Activated CD8-positive, alpha-beta memory T cell treated with anti-CD3 and anti-CD28 coated beads, Interleukin-2, amount 50 U/mL, for 48 hours (primary cell): ENCODE results near the gene IKZF5.

Source experiments
- DNase-seq: peaks from one replicate; pipeline ENCODE4 v3.0.0-alpha.2; 2020

The IKZF5 gene

GRCh38 chr10:122980209-122981065 lies 28.2 kb downstream of the IKZF5 start, which contains the start of gene PSTK:
Gene PSTK (plus strand): TSS chr10:122980401. CDS start chr10:122980480, 79 bp downstream.
- DNase-seq: peak; percentile 95

- no peak for DNase-seq
These were observed 34.0 kb downstream of the IKZF5 start for GRCh38 chr10:122974543-122975064.

GRCh38 chr10:122974023-122974422 lies 34.6 kb downstream of the IKZF5 start:
- DNase-seq: no peak

- DNase-seq: no peak
These were observed 39.9 kb downstream of the IKZF5 start for GRCh38 chr10:122968698-122969097.

- no peak for DNase-seq
These were observed 41.7 kb downstream of the IKZF5 start for GRCh38 chr10:122966879-122967278.

GRCh38 chr10:122962405-122962804 lies 46.2 kb downstream of the IKZF5 start:
- no peak for DNase-seq

- DNase-seq: no peak
These were observed 51.1 kb downstream of the IKZF5 start for GRCh38 chr10:122957474-122957873.

- no peak for DNase-seq
These were observed 52.7 kb downstream of the IKZF5 start for GRCh38 chr10:122955892-122956291.

GRCh38 chr10:122954731-122955050 lies 53.9 kb downstream of the IKZF5 start:
- DNase-seq: no peak

GRCh38 chr10:122953902-122954730 lies 54.5 kb downstream of the IKZF5 start, which contains the start of gene C10orf88:
Gene C10orf88 (minus strand): TSS chr10:122954227. CDS start chr10:122954178, 49 bp downstream.
- DNase-seq: peak; percentile 97

- DNase-seq: no peak
These were observed 59.3 kb downstream of the IKZF5 start for GRCh38 chr10:122949296-122949695.
